ENCODE results near the gene ZNF664. TPM values are rescaled to one million over a fixed set of nuclear protein-coding genes. Genes with fewer than 3 reads are reported as not detected.

The ZNF664 gene
- polyA plus RNA-seq, 1 donor: 44.2 TPM

DNA sequence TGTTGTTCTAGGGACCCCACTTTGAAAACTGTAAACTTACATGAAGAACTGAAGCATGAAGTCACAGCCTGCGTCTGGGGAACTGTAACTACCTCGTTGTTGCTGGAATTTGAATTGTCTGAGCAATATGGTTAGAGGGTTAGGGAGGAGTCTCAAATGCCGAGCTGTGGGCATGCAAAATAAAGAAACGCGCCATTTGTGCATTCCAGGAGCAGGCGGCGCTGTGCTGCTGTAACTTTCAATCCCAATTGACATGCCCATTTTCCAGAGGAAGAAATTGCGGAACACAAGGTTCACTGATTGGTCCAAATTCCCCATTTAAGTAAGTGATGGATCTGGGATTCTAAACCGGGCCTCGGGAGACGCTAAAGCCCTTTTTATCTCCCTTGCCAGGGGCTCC lies 61.3 kb downstream of the ZNF664 start:
- DNase-seq: no peak

DNA sequence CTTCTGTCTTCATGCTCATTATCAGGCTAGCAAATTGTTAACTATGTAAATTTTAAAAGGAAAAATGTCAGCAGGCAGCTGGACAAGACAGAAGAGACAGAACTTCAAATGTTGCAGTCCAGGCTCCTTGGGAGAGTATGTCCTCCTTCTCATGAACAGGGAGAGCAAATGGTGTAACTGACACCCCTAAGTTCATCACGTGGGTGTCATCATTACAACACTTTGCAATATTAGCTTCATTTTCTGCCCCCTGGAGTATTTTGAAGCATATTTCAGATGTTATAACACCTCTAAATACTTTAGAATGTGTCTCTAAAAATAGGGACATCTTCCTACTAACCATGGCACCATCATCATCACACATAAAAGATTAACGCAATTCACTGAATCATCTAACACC lies 62.1 kb downstream of the ZNF664 start:
- DNase-seq: no peak

DNA sequence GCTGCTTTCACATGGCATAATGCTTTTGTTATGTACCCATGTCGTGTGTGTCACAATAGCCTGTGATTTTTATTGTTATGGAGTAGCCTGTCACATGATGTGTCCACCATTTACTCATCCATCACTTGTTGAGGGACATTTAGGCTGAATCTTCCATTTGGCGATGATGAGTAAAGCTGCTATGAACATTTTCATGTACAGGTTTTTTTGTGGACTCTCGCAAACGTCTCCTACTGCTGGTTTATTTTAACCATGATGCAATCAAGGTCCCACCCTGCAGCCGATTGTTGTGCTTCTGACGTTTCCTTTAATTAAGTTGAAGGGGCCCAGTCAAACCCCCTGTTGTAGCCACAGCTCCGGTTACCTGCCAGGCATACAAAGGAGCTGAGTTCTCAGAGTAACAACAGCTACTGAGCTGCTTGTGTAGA lies 63.2 kb downstream of the ZNF664 start:
- DNase-seq: no peak

DNA sequence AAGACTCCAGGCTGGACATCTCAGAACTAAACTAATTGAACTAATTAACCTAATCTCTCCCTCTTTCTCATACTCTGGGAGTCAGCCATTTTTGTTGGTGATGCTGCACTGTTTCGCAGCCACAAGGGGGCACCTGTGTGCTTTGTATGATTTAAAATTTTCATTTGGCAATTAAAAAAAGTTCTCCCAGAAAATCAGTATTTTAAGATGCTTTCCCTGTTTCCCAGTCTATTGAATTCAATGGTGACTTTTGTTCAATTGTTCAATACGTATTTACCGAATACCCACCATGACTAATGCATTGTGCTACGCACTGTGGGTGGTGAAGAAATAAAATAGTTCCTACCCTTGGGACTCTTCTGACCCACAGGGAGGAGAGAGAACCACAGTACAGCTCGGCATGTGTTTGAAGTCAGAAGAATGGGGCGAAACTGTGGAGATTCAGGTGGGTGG lies 63.7 kb downstream of the ZNF664 start:
- peak; percentile 60 for DNase-seq

DNA sequence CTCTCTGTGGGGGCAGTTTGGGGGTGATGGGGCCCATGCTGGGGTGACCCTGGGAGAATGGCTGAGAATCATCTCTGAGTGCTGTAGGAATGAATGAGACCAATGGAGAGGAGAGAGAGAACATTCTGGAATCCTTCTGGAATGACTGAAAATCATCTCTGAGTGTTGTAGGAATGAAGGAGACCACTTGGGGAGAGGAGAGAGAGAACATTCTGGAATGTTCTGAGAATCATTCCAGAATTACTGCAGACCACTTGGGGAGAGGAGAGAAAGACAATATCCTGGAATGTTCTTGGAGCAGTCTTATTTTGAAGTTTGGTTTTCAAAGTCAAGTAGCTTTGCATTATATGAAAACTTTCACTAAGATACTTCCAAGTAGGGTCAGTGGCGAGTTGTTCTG lies 64.3 kb downstream of the ZNF664 start:
- DNase-seq: no peak

DNA sequence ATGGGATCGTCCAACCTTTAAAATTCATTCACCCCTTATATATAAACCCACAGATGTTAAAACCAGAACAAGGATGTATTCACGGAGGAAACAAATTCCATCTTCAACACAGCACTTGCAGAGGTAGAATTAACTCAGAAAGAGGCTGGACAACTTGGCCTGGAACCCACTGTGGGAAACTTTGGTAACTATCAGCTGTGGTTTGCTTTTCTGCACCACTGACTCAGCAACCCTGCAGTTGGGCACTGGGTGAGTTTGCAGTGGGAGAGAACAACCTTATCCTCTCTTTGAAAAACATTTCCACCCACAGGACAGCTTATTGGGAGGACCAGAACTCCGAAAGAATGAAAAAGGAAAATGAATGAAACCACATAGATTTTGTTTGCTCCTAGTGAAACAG lies 66.3 kb downstream of the ZNF664 start:
- DNase-seq: no peak

DNA sequence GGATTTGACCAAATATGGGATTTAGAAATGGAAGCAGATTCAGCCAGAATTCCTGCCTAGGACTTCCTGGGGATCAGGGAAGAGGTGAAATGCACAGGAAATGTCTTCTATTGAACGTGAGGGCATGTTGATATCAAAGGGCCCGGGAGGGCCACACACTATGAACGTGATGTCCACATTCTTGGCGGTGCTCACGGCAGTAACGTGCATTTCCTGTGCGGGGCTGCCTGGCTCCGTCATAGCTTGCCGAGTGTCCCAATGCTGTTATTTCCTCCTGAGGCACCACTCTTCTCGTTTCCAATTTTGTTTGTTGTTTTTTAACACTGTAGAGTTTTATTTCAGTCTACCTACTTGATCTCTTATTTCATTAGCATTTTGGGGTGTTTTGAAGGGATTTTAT lies 67.3 kb downstream of the ZNF664 start:
- DNase-seq: no peak

DNA sequence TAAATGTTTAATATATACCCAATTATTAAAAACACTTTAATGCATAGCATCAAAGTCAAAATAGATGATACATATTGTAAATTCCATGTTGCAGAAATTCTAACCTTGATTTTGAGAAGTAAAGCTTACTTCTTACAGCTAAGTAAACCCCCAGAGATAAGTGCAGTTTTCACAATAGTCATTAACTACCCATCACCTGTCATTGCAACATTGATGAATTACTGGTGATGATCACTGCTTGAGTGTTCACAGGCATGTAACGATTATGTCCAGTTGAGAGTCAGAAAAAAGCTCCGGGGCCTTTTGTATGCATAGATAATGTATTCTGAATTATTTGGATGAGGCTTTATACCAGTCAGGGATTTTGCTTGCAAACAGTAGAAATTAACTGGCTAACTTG lies 67.7 kb downstream of the ZNF664 start:
- DNase-seq: no peak

DNA sequence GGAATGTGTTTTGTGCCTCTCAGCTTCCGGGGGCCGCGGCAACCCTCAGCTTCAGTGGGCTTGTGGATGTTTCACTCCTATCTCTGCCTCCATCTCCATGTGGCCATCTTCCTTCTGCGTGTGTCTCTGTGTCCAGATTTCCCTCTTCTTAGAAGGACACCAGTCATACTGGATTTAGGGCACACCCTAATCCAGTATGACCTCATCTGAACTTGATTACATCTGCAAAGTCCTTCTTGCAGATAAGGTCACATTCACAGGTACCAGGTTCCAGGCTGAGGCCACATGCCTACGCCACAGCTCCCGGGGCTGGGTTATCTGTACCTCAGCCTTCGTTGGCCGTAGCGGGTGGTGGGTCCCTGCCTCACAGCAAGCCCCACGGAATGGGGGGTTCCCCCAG lies 68.9 kb downstream of the ZNF664 start:
- no peak for DNase-seq

DNA sequence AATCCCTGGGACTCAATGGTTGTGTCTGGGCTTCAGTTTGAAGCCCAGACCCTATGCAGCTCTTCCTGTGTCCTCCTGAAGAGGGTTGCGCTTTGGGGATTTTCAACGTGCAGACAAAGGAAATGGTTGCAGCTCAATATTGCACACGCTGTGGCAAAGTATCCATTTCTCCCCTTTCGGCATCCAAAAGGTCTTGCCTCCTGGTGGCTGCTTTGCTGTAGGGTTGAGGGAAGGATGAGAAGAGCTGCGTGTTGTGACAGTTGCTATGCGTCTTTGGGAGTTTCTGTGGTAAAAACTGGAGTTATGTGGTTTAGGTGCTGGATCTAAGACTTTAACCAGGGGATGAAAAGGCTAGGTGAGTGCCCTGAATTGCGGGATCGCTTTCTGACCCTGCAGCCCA lies 71.0 kb downstream of the ZNF664 start:
- DNase-seq: no peak

DNA sequence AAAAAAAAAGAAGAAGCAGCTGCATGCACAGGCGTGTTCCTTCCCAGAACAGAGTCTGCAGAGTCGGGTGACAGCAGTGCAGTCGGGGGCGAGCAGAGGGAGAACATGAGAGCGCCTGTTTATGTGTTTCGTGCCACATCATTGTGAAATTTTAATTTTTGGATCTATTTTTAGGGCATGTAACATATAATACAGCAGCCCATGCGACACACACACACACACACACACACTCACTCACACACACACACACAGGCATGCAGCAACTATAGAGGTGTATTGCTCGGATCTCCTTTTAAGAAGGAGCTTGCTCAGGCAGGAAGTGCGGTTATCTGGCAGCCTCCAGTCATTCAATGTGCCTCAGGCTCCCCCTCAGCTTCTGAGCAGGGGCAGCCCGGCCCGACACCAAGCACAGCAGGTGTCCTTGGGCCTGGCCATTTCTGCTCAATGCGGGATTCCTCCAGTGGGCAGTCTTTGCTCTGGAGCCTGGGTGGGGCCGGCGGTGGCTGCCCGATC lies 71.8 kb downstream of the ZNF664 start:
- no peak for DNase-seq

DNA sequence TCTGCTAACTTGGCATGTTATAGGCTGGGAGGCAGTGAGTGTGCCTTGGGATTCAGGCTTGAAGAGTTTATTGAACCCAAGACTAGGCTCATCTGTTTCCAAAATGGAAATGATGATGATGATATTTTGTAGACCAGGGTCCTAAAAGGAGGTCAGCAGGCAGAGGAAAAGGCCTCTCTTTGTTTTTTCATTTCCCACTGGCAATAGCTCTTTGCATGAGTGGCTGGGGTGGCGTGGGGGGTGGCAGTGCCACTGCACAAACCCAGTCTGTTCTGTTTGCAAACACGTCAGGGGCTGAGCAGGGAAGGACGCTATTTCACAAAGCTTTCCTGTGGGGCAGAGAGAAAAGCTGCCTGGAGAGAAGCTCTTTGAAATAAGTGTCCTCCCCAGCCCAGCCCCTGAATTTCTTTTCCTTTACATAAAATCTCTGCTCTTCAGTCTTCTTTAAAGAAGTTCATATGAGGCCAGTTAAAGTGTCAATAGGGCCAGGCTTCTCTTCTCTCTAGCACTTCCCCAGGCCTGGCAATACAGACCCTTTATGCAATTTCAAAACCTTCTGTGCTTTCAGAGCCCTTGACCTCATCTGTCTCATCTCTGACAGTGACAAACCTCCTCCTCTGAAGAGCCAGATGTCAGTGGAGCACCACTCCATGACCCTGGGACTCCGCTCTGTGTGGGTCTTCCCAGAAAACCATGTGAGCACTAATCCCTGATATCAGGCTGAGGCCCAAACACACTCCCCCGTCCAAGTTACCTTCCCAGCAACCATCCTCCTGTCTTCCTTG lies 72.8 kb downstream of the ZNF664 start:
- DNase-seq: no peak

DNA sequence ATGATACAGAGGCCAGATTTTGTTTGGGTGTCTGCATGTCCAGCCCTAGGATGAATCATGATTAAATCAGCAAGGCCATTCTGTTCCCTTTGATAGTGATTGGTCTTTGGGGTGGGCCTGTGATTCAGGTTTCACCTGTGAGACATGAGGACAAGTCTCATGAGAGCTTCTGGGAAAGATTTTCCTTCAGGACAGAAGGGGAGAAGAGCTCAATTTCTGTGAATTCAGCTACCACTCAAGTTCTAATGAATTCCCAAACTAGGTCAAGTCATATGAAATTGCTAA lies 73.4 kb downstream of the ZNF664 start:
- no peak for DNase-seq

DNA sequence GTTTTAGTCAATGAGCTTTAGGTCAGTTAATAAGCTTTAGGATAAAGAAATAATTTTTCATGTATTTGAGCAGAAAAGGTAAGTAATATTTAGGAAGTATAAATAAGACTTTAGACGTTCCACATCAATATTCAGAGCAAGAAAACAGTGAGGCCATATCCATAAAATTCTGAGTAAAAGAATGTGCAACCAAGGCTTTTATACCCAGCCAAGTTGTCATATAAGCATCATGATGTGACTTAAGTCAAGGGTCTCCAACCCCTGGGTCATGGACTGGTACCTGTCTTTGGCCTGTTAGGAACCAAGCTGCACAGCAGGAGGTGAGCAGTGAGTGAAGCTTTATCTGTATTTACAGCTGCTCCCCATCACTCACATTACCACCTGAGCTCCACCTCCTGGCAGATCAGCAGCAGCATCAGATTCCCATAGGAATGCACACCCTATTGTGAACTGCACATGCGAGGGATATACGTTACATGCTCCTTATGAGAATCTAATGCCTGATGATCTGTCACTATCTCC lies 74.1 kb downstream of the ZNF664 start:
- no peak for DNase-seq

DNA sequence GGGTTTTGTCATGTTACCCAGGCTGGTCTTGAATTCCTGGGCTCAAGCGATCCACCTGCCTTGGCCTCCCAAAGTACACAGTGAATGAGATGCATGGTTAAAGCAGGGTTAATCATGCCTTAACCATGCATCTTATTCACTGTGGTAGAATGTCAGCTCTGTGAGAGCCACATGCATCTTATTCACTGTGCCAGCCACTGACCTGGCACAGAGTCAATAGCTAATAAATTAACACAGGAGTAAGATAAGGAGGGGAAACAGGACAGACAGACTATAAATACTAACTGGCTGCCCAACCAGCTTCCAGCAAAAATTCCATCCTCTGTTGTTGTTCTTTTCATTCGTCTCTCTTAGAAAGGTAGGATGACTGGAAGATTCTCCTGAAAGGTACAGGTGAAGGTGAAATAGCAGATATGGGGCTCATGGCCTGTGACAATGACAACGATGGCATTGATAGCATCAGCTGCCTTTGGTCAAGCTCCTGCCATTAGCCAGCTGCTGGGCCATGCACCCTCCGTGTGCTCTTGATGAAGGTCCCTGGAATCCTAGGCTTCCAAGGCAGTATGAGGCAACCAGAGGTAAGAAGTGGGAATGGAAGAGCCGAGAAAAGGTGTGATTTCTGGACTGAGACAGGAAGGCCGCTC lies 76.6 kb downstream of the ZNF664 start:
- no peak for DNase-seq

DNA sequence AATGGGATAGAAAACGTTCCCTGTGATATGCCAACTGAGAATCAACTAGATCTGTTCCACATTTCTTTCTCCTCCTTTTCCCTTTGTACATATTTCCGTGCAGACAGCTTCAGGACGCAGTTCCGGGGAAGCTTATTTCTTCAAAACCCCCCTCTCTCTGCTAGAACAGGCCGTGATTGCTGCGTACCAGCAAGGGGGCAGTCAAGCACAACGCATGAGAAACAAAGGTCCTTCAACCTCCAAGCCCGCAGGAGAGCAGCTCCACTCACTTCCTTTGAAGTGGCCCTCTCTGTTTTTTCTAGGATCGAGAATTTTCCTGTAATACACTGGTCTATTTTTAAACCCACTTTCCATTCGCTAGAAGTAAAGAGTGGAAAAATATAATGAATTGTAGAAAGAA lies 80.8 kb downstream of the ZNF664 start:
- peak; percentile 82 for DNase-seq

DNA sequence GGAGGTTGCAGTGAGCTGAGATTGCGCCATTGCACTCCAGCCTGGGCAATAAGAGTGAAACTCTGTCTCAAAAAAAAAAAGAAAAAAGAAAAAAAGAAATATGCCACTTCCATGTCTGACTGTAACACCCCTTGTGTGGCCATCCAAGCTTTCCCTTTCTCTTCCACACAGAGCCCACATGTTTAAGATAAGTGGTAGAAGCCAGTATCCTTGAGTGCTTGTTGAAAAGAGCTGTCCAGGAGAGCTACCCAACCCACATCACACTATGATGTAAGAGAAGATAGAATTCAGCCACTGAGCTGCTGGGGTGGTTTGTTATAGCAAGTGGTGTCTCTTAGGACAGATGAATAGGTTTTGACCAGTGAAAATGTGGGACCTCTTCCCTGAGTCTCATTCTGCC lies 82.1 kb downstream of the ZNF664 start:
- no peak for DNase-seq

DNA sequence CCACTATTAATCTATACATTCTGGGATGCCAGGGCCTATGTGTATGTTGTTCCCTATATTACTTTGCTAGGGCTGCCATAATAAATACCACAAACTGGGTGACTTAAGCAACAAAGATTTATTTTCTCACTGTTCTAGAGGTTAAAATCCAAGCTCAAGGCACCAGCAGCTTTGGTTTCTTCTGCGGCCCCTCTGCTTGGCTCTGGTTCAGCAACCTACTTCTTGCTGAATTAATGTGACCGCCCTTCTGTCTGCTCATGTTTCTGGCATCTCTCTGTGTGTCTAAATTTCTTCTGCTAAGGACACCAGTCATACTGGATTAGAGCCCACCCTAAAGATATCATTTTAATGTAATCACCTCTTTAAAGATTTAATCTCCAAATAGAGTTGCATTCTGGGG lies 84.7 kb downstream of the ZNF664 start:
- DNase-seq: no peak

DNA sequence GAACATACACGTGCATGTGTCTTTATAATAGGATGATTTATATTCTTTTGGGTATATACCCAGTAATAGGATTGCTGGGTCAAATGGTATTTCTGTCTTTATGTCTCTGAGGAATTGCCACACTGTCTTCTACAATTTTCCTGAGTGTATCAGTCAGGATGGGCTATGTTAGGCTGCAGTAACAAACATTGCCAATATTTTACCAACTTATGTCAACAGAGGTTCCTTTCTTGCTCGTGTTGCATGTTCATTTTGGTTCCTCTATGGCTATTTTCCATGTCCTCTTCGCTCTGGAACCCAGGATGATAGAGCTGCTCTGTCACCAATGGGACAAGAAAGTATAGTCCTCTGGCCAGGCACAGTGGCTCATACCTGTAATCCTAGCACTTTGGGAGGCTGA lies 86.7 kb downstream of the ZNF664 start:
- no peak for DNase-seq

Other genes starting within 250 kb of the ZNF664 start
- 1.3 TPM for gene DNAH10, start 210.9 kb upstream of the ZNF664 start, polyA plus RNA-seq (ENCODE audit: insufficient read length)
- gene CCDC92, start 384 bp upstream of the ZNF664 start, polyA plus RNA-seq (ENCODE audit: insufficient read length): 29.5 TPM

All from hindlimb muscle (tissue), 1 donor.